ENCODE measurements around the gene PARD6A.

Gene PARD6A

GRCh38 chr16:67666559-67667452 is 6.0 kb downstream of the PARD6A start, which contains the start of the genes C16orf86 and ENKD1:
TSS of gene C16orf86 (plus strand) at chr16:67666814. CDS start at chr16:67666971, 157 bp downstream.
TSS of gene ENKD1 (minus strand) at chr16:67666750. CDS start at chr16:67666442, 308 bp downstream.
- DNase-seq (ENCODE audit: low read depth in 2 of 2): peak; percentile 71 to 77

- DNase-seq (ENCODE audit: low read depth in 2 of 2): no peak
These were observed 6.7 kb downstream of the PARD6A start for GRCh38 chr16:67667453-67667816.

- peak; percentile 61 to 67 for DNase-seq (ENCODE audit: low read depth in 2 of 2)
These were observed 7.2 kb downstream of the PARD6A start for GRCh38 chr16:67667817-67668494.

- DNase-seq (ENCODE audit: low read depth in 2 of 2): no peak
These were observed 7.9 kb downstream of the PARD6A start for GRCh38 chr16:67668495-67669157.

- DNase-seq (ENCODE audit: low read depth in 2 of 2): no peak
These were observed 8.8 kb downstream of the PARD6A start for GRCh38 chr16:67669499-67670101.

DNA sequence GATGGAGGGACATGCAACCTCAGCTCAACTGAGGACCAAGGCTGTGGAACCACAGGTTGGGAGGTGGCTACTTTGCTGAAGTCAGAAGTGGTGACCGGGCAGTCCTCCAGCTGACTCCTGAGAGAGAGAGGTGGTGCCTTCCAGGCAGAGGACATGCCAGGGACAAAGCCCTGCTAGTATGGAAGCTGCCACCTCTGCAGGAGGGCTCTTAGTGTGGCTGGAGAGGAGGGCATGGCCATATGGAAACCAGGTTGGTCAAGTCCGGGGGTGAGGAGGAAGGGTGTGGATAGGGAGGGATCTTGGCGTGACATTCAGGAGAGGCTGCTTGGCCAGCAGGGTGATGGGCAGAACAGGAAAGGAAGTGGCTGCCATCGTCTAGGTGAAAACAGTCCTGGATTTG is 11.5 kb downstream of the PARD6A start:
- no peak for DNase-seq (ENCODE audit: low read depth in 2 of 2)

DNA sequence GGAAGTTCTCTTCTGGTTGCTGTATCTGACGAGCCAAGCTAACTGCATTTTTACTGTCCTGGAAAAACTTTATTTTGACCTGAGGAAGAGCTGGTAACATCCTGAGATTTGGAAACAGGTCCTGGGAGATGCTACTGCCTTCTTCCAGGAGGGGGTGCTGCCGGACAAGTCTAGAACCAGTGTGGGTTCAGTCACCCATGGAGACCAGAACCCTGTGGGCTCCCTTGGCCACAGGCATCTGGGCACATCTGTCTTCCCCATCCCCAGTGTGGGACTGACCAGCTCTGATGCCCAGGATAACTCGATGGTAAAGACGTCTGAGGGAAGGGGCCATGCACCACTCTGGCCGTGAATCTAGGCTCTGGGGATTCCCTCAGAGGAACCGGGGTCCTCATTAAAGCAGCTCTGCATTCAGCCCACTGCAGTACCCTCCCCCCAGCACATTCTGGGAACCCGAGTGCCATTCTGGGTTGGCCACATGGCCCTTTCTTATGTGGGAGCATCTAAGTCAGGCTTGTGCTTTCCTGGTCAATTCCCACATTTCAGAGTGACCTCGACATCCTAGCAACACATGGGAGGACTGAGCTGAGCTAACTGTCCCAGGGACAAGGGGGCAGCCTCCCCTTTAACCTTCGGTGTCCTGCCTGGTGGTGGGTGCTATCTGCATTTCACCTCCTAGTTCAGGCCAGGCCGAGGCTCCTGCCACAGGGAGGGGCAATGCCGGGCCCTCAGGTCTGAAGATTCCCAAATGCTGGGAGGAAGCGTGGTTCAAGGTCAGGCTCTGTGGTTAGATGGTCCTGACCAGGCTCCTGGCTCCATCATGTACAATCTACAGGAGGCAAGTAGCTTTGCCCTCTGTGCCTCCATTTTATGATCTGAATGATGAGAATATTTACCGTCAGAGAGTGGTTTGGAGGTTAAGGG is 12.2 kb downstream of the PARD6A start:
- DNase-seq (ENCODE audit: low read depth in 2 of 2): no peak

DNA sequence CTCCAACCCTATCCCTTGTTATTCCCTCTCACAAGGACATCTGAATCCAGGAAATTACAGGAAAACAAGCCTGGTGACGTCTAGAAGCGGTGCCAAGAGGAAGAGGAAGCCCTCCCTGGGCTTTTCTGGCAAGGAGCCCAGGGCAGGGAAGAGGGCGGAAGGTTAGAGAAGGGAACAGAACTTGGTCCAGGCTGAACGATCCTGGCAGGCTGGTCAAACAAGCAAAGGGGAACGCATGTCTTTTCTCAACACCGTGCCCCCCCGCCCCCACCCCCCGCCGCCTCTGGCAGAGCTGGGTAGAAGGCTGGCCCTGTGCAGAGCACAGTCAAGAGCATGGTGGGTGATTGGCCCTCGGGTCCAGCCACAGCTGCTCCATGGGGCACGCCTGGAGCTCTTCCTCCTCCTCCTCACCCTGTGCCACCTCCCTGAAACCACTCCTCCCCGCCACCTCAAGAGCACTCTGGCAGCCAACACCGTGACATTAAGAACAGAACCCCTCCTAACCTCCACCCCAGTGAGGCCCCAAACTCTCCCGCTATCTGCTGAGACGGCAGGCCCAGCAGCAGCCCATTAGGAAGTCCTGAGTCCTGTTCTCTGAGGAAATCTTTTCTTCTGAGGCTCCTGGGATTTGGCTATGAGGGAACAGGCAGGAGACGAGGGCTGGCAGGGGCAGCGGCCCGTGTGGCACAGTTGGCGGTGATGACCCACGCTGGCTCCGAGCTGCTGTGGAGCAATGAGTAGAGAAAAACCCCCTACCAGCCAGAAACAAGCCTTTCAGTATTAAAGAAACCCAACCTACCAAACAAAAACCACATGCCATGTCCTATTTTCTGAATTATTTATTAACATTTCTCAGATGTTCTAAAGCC is 13.2 kb downstream of the PARD6A start:
- no peak for DNase-seq (ENCODE audit: low read depth in 2 of 2)

- no peak for DNase-seq (ENCODE audit: low read depth in 2 of 2)
These were observed 14.3 kb downstream of the PARD6A start for GRCh38 chr16:67674851-67675578.

GRCh38 chr16:67675579-67675935 is 14.8 kb downstream of the PARD6A start:
- DNase-seq (ENCODE audit: low read depth in 2 of 2): no peak

GRCh38 chr16:67675999-67676398 is 15.2 kb downstream of the PARD6A start:
- DNase-seq (ENCODE audit: low read depth in 2 of 2): no peak

DNA sequence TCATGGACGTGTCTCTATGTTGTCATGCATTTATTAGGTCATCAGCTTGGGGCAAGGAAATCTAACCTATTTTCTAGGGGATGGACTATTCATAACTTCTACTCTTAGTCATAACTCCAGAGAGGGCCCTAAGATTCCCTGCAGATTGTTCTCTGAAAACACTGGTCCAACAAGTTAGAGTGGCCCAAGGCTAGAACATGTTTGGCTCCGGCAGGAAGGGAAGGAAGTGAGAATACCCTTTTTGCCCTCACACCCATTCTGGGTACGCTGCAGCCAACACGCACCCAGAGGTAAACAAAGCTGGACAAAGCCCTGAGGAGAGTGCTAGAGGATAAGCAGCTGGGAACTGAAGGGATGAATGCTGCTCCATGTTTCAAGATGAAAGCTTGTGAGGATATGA is 15.8 kb downstream of the PARD6A start:
- no peak for DNase-seq (ENCODE audit: low read depth in 2 of 2)

GRCh38 chr16:67676939-67677338 is 16.2 kb downstream of the PARD6A start:
- no peak for DNase-seq (ENCODE audit: low read depth in 2 of 2)

- no peak for DNase-seq (ENCODE audit: low read depth in 2 of 2)
These were observed 17.0 kb downstream of the PARD6A start for GRCh38 chr16:67677712-67678111.

GRCh38 chr16:67678354-67679023 is 17.7 kb downstream of the PARD6A start:
- no peak for DNase-seq (ENCODE audit: low read depth in 2 of 2)

DNA sequence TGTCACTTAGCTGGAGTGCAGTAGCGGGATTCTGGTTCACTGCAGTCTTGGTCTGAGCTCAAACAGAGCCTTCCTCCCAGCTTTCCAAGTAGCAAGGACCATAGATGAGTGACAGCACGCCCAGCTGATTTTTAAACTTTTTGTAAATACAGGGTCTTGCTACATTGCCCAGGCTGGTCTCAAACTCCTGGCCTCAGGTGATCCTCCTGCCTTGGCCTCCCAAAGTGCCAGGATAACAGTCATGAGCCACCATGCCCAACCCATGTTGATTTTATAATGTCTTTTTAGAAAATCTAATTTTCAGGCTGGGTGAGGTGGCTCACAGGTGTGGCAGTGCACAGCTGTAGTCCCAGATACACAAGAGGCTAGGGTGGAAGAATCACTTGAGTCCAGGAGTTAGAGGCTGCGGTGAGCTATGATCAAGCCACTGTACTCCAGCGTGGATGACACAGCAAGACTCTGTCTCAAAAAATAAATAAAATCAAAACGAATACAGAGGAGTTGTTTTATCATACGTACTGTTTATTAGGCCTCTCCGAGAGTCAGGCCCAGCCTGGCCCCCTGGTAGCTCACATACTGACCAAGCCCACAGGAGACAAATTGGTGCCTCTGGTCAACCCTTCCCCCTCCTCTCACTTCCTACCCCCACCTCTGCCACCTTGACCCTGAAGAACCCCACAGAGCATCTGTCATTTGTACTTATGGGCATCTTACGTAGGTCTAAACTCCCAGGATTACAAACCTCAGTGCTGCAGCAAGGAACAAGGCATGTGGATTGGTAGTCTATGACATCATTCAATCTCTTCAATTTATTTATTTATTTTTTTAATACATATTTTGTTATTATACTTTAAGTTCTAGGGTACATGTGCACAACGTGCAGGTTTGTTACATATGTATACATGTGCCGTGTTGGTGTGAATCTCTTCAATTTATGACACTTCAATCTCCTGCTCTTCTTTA is 19.5 kb downstream of the PARD6A start:
- no peak for DNase-seq (ENCODE audit: low read depth in 2 of 2)

DNA sequence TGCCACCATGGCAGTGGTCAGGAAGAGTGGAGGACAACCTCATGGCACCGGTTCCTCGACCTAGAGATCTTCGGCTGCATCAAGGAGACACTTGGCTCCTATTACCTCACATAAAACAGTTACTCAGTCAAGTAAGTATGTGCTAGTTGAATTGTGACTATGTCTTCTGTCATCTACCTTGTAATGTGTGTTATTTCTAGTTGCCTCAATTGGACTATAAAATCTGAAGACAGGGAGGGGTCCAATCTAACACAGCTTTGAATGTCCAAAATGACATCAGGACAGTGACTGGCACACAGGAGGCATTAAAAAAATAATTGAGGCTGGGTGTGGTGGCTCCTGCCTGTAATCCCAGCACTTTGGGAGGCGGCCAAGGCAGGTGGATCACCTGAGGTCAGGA is 23.0 kb downstream of the PARD6A start:
- DNase-seq (ENCODE audit: low read depth in 2 of 2): no peak

All from stimulated activated CD8-positive, alpha-beta memory T cell treated with anti-CD3 and anti-CD28 coated beads, Interleukin-2, amount 100 ng/mL, for 48 hours (primary cell).